HPDE6-E6E7 (cell line): ENCODE data around the gene CEP68.
"Not testable (repeated sequence)": the region's sequence is repeated elsewhere in the genome, so short reads cannot be mapped to it uniquely, and the experiment has no call there.

Experiments
- DNase-seq: peaks from one replicate; pipeline ENCODE4 v3.0.0; 2011; ENCODE audit warnings: missing footprints; ENCODE audit errors: extremely low spot score

Gene CEP68

GRCh38 chr2:65056215-65057053 is at the start of gene CEP68:
Gene CEP68 (plus strand): TSS chr2:65056416. CDS start chr2:65069445, 13,029 bp downstream.
- DNase-seq = peak; percentile 98

- DNase-seq = no peak
These were observed 42.4 kb upstream of the CEP68 start for GRCh38 chr2:65013776-65014175.

GRCh38 chr2:65015731-65016130 is 40.5 kb upstream of the CEP68 start:
- DNase-seq = no peak

- no peak for DNase-seq
These were observed 39.4 kb upstream of the CEP68 start for GRCh38 chr2:65016789-65017188.

GRCh38 chr2:65017335-65017734 is 38.9 kb upstream of the CEP68 start:
- no peak for DNase-seq

GRCh38 chr2:65018141-65018582 is 38.1 kb upstream of the CEP68 start:
- DNase-seq = no peak

GRCh38 chr2:65019010-65019409 is 37.2 kb upstream of the CEP68 start:
- no peak for DNase-seq

- DNase-seq = no peak
These were observed 36.5 kb upstream of the CEP68 start for GRCh38 chr2:65019675-65020195.

- DNase-seq = not testable (repeated sequence)
These were observed 36.0 kb upstream of the CEP68 start for GRCh38 chr2:65020251-65020650.

GRCh38 chr2:65020943-65021528 is 35.2 kb upstream of the CEP68 start:
- no peak for DNase-seq

GRCh38 chr2:65021709-65022108 is 34.5 kb upstream of the CEP68 start:
- DNase-seq = no peak

GRCh38 chr2:65022189-65022588 is 34.0 kb upstream of the CEP68 start:
- DNase-seq = no peak

- no peak for DNase-seq
These were observed 32.5 kb upstream of the CEP68 start for GRCh38 chr2:65023742-65024141.

- DNase-seq = peak; percentile 37
These were observed 31.9 kb upstream of the CEP68 start for GRCh38 chr2:65024149-65024829.

- no peak for DNase-seq
These were observed 30.6 kb upstream of the CEP68 start for GRCh38 chr2:65025453-65026123.

- no peak for DNase-seq
These were observed 30.1 kb upstream of the CEP68 start for GRCh38 chr2:65026154-65026553.

GRCh38 chr2:65026704-65027464 is 29.3 kb upstream of the CEP68 start:
- DNase-seq = no peak

GRCh38 chr2:65027616-65028244 is 28.5 kb upstream of the CEP68 start:
- no peak for DNase-seq

- no peak for DNase-seq
These were observed 25.5 kb upstream of the CEP68 start for GRCh38 chr2:65030476-65031332.
